ENCODE results near the gene STK38.

DNA sequence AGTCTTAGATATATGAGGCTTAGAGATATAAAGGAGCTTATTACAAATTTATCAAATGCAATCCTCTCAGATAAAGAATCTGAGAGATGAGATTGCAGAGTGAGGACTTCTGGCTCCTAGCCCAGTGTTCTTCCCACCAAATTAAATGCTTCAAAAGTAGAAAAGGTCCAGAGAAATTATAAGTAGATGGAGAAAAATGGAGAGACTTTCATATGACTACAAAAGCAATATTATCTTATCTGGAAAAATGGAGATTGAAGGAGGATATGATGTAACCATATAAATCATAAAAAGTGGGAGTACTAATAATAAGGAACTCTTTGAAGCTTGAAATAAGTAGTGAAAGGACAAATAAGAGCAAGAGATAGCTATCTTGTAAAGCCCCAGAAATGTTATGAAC lies 101.7 kb downstream of the STK38 start:
- TF ChIP-seq, protein P1, sequence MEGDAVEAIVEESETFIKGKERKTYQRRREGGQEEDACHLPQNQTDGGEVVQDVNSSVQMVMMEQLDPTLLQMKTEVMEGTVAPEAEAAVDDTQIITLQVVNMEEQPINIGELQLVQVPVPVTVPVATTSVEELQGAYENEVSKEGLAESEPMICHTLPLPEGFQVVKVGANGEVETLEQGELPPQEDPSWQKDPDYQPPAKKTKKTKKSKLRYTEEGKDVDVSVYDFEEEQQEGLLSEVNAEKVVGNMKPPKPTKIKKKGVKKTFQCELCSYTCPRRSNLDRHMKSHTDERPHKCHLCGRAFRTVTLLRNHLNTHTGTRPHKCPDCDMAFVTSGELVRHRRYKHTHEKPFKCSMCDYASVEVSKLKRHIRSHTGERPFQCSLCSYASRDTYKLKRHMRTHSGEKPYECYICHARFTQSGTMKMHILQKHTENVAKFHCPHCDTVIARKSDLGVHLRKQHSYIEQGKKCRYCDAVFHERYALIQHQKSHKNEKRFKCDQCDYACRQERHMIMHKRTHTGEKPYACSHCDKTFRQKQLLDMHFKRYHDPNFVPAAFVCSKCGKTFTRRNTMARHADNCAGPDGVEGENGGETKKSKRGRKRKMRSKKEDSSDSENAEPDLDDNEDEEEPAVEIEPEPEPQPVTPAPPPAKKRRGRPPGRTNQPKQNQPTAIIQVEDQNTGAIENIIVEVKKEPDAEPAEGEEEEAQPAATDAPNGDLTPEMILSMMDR (IDR thresholded peaks at IDR 0.05; ENCODE audit: borderline replicate concordance, extremely low read depth, low read length, poor library complexity, severe bottlenecking) = no peak
- no peak for TF ChIP-seq EZH2 (IDR thresholded peaks at IDR 0.05; ENCODE audit: borderline replicate concordance, low read depth, low read length, severe bottlenecking)
